Measurements from ENCODE around the gene VTN. TPM values are rescaled to one million over a fixed set of nuclear protein-coding genes. Genes with fewer than 3 reads are reported as not detected.

The VTN gene
- total RNA-seq, 3 donors from 2014 or later (not counting 1 experiment from before 2014, with no cell fraction given): not detected

DNA sequence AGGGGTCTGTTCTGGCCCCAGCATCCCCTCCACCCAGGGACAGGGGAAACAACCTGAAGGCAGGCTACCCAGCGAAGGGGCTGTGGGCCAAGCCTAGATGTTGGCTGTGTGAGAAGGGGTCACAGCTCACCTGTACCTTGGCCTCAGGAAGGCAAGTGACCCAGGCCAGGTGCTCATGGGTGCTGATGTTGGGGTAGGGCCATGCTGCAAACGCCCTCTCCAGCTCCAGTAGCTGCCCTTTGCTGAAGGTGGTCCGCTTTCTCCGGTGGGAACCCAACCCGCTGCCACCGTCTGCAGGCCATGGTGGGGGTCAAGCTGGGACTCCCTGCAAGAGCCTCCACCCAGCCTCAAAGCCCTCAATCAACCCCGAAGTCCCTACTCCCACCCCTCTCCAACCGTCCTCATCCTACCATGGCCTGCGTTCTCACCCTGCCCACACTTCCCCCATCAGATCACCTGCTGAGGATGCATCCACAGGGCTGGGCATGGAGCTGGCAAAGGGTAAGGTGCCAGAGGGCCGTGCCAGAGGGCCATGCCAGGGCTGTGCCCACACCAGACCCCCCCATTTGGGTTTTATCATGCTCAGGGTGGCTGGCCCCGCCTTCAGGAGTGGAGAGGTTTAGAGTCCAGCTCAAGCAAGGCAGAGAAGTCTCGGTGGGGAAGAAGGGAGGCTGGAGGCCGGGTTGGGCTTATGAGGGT lies 5.3 kb downstream of the VTN start, which contains the start of gene SEBOX:
SEBOX (minus strand) TSS at position 535 of the 699 bp plus-strand sequence; CDS start at position 487, 48 bp downstream.
- no peaks in the 10 kb centered on the region for H3K9me3 Mint-ChIP-seq
- Histone ChIP-seq H3K27me3 (ENCODE audit: control insufficient read depth, insufficient read depth, low read length) (no peaks in the 10 kb centered on the region), H3K9me3 (ENCODE audit: control insufficient read depth, insufficient read depth, low read length) (no peaks in the 10 kb centered on the region), H3K4me1 (ENCODE audit: control insufficient read depth, insufficient read depth, low read length) (no peaks in the 10 kb centered on the region), H3K27ac (ENCODE audit: low read length) (no peak within 1 kb of the TSS), H3K36me3 (ENCODE audit: control insufficient read depth, insufficient read depth, low read length) (peaks cover 33% of the 10 kb centered on the region), H3K4me3 (ENCODE audit: low read length) (no peak within 1 kb of the TSS)
- H3K4me3 Mint-ChIP-seq: no peak within 1 kb of the TSS
- TF ChIP-seq, protein P1, sequence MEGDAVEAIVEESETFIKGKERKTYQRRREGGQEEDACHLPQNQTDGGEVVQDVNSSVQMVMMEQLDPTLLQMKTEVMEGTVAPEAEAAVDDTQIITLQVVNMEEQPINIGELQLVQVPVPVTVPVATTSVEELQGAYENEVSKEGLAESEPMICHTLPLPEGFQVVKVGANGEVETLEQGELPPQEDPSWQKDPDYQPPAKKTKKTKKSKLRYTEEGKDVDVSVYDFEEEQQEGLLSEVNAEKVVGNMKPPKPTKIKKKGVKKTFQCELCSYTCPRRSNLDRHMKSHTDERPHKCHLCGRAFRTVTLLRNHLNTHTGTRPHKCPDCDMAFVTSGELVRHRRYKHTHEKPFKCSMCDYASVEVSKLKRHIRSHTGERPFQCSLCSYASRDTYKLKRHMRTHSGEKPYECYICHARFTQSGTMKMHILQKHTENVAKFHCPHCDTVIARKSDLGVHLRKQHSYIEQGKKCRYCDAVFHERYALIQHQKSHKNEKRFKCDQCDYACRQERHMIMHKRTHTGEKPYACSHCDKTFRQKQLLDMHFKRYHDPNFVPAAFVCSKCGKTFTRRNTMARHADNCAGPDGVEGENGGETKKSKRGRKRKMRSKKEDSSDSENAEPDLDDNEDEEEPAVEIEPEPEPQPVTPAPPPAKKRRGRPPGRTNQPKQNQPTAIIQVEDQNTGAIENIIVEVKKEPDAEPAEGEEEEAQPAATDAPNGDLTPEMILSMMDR (IDR thresholded peaks at IDR 0.05): no peak
- H3K27ac Mint-ChIP-seq: no peak within 1 kb of the TSS
- WGBS (ENCODE audit: insufficient coverage): 94% methylated on average over 13 of the region's 13 CpGs
- no peaks in the 10 kb centered on the region for H3K27me3 Mint-ChIP-seq (ENCODE audit: low read depth in 2 of 2)
- DNase-seq (no peak), ATAC-seq (no peak)
- H3K36me3 Mint-ChIP-seq: no peaks in the 10 kb centered on the region
- H3K4me1 Mint-ChIP-seq: no peaks in the 10 kb centered on the region
- intact Hi-C loops (cut with micrococcal nuclease): no loop called here

DNA sequence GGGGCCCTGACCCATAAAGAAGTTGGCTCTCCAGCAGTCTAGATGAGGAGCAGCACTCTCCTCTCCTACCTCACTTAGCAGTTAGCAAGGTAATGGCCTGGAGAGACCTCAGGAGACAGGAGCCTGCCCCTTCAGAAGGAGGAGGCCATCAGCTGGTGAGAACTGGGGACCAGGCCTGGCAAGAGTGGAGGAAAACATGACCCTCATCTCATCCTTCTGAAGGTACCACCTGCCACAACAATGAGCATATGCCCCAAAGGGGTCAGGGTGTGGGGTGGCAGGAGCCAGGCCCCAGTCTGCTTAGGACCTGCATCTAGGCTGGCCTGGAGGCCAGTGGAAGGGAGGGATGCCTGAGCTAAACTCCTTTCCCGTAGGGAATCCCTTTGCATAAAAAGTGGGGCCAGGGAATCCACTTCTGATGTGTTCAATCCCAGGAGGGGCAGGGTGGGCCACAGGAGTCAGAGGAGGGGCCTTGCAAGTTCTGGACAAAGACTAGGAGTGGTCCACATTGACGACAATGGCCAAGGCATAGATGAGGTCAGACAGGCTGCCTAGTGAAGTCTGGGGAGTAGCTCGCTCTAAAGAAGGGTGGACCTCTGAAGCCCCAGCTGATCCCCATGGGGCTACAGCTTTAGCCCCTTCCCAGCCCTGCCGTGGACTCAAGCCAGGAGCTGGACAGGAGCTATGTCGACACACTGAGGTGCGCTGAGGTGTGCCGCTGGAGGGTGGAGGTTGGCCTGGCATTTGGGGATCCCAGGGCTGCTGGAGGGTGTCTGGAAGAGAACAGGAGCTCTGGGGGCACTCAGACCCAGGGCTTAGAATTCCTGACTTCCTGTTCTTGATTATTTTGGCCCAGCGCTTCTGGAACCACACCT lies 6.1 kb downstream of the VTN start:
- H3K27me3 Mint-ChIP-seq (ENCODE audit: low read depth in 2 of 2): no peaks in the 10 kb centered on the region
- H3K4me1 Mint-ChIP-seq: no peaks in the 10 kb centered on the region
- WGBS (ENCODE audit: insufficient coverage): 95% methylated on average over 8 of the region's 8 CpGs
- no peak for ATAC-seq
- H3K9me3 ChIP-seq (ENCODE audit: control insufficient read depth, insufficient read depth, low read length): no peaks in the 10 kb centered on the region
- no peaks in the 10 kb centered on the region for H3K4me1 ChIP-seq (ENCODE audit: control insufficient read depth, insufficient read depth, low read length)
- H3K9me3 Mint-ChIP-seq: no peaks in the 10 kb centered on the region
- no peaks in the 10 kb centered on the region for H3K36me3 Mint-ChIP-seq
- TF ChIP-seq, protein P1 (IDR thresholded peaks at IDR 0.05): no peak
- DNase-seq: no peak
- intact Hi-C loops (cut with micrococcal nuclease): no loop called here
- H3K4me3 Mint-ChIP-seq: no peak overlapping the region
- H3K4me3 ChIP-seq (ENCODE audit: low read length): no peak overlapping the region
- no peaks in the 10 kb centered on the region for H3K27me3 ChIP-seq (ENCODE audit: control insufficient read depth, insufficient read depth, low read length)
- H3K27ac ChIP-seq (ENCODE audit: low read length): no peak overlapping the region
- H3K27ac Mint-ChIP-seq: no peak overlapping the region
- peaks cover 37% of the 10 kb centered on the region for H3K36me3 ChIP-seq (ENCODE audit: control insufficient read depth, insufficient read depth, low read length)

DNA sequence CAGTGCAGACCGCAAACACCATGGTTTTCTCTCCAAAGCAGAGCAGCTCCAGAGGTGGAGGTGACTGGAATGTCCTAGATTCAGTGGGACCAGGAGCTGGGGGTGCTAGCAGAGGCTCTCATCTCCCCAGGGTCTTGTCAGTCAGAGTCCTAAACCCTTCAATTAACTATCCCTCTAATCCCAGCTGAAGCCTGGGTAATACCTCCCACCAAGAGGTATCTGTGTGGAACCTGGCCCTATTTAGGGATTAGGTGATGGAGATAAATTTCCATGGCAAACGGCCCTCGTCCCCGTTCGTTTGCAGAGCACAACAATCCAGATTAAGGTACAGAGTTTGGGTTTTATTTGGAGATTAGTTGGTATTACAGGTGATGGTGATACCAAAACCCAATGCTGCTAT lies 6.9 kb downstream of the VTN start:
- Histone ChIP-seq H3K27me3 (ENCODE audit: control insufficient read depth, insufficient read depth, low read length) (no peaks in the 10 kb centered on the region), H3K36me3 (ENCODE audit: control insufficient read depth, insufficient read depth, low read length) (peaks cover 37% of the 10 kb centered on the region), H3K27ac (ENCODE audit: low read length) (no peak overlapping the region), H3K9me3 (ENCODE audit: control insufficient read depth, insufficient read depth, low read length) (no peaks in the 10 kb centered on the region), H3K4me1 (ENCODE audit: control insufficient read depth, insufficient read depth, low read length) (peaks cover 2% of the 10 kb centered on the region), H3K4me3 (ENCODE audit: low read length) (no peak overlapping the region)
- Mint-ChIP-seq H3K27ac (no peak overlapping the region), H3K36me3 (no peaks in the 10 kb centered on the region), H3K9me3 (no peaks in the 10 kb centered on the region), H3K27me3 (ENCODE audit: low read depth in 2 of 2) (no peaks in the 10 kb centered on the region), H3K4me3 (no peak overlapping the region), H3K4me1 (peaks cover 2 to 3% of the 10 kb centered on the region in 2 donors)
- intact Hi-C loops (cut with micrococcal nuclease): no loop called here
- 100% methylated on average over 5 of the region's 5 CpGs for WGBS (ENCODE audit: insufficient coverage)
- TF ChIP-seq, protein P1 (IDR thresholded peaks at IDR 0.05): no peak
- no peak for DNase-seq
- ATAC-seq: no peak

All from natural killer cell (primary cell).